Mucosa of descending colon (tissue), 3 donors: ENCODE measurements around the gene BID. TPM values are rescaled to one million over a fixed set of nuclear protein-coding genes. Genes with fewer than 3 reads are reported as not detected.

Experiments used
- ATAC-seq: fragments of 200-7000 bp; cut with Tn5 transposase; one replicate; pipeline ENCODE4 v1.9.1; 2020; ENCODE audit warnings: mild to moderate bottlenecking, moderate library complexity
- DNase-seq, 3 donors: peaks; one replicate each; pipeline ENCODE4 v3.0.0-alpha.2; 2020
- H3K36me3 ChIP-seq: fragments of 200-600 bp; one replicate; pipeline ENCODE4 v1.8.0; 2021; ENCODE audit warnings: low read depth, mild to moderate bottlenecking
- H3K4me1 ChIP-seq: fragments of 200-600 bp; one replicate; pipeline ENCODE4 v1.8.0; 2021; ENCODE audit warnings: low read depth, mild to moderate bottlenecking
- H3K4me3 ChIP-seq: fragments of 200-600 bp; one replicate; pipeline ENCODE4 v1.8.0; 2021; ENCODE audit warnings: mild to moderate bottlenecking
- H3K9me3 ChIP-seq: fragments of 200-600 bp; one replicate; pipeline ENCODE4 v1.8.0; 2021; ENCODE audit warnings: mild to moderate bottlenecking
- CTCF ChIP-seq: fragments of 200-600 bp; IDR thresholded peaks from one replicate; pipeline ENCODE4 v1.8.0; 2022; ENCODE audit warnings: antibody characterized with exemption, mild to moderate bottlenecking
- intact Hi-C, 2 donors: fragments of 100-400 bp; cut with DNase I in 1 of 2; cut with micrococcal nuclease in 1 of 2; formaldehyde crosslinking; loops; one replicate each; pipeline versions ENCODE4 v1.11.0 to v1.11.1; 2022; cut with DNase I, micrococcal nuclease
- total RNA-seq, 3 donors: library from RNA; stranded (reverse); fragmentation: NEBNext Ultra II Directional in 2 of 3; extraction: Animal tissue kit (Norgen Biotek cat#: 25700) in 2 of 3; gene quantifications; one replicate each; pipeline versions ENCODE4 v1.2.1 to v1.2.4, GENCODE V29; 2021 to 2023
- donor health status: DM: no; HTN: no; CAD: no; lungs with moderate emphysema.
- donor health status: DM: no; HTN: no; CAD: no.
- donor health status: DM: no; HTN: yes; CAD: no.

The BID gene
- total RNA-seq, 3 donors from 2014 or later, result 17.9 to 35.0 (median 21.8) TPM

GRCh38 chr22:17739196-17739975, 34.9 kb downstream of the BID start:
- Histone ChIP-seq H3K4me3 (no peak overlapping the region), H3K4me1 (no peaks in the 10 kb centered on the region), H3K36me3 (peaks cover 5% of the 10 kb centered on the region), H3K9me3 (no peaks in the 10 kb centered on the region)
- no peak for TF ChIP-seq CTCF
- DNase-seq, result peak in 1 of 3 donors; percentile 19
- intact Hi-C loops, result no loop called here
- no peak for ATAC-seq

DNA sequence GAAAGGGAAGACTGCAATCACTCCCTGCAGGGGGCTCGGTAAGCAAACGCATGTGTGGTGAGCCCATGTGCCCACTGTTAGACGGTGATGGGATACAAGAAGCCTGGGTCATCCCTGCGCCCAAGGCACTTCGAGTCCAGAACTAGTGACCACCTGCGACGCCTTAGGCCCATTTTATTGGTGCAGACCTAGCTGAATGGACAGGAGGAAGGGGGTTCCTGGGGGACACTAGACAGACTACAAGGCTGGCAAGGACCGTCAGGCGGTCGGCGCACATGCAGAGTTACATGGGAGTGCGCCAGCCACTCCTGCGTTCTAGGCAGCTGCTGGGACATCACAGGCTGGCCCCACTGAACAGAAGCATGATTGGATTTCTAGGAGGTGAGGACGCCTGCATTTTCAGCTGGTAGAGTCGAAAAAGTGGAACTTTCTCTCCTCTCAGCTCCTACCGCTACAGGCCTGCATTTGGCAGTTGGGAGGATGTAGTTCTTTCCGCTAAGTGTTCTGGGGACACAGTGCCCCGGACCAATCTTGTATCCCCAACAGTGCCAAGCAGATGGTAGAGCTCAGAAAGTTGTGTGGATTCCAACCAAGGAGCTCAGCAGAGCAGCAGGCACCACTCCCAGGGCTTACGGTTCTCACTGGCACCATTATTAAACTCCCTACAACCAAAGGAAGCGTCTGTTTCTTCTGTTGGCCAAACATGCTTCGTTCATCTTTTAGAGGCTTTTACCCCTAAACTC, 35.7 kb downstream of the BID start:
- Histone ChIP-seq H3K4me1 (peaks cover under 1% of the 10 kb centered on the region), H3K9me3 (no peaks in the 10 kb centered on the region), H3K4me3 (no peak overlapping the region), H3K36me3 (peaks cover 5% of the 10 kb centered on the region)
- intact Hi-C loops, result no loop called here
- ATAC-seq (no peak), DNase-seq (peak in 1 of 3 donors; percentile 4)
- no peak for TF ChIP-seq CTCF

GRCh38 chr22:17734187-17734586, 40.1 kb downstream of the BID start:
- DNase-seq (no peak), ATAC-seq (no peak)
- peaks cover 4% of the 10 kb centered on the region for H3K4me1 ChIP-seq
- peaks cover 5% of the 10 kb centered on the region for H3K36me3 ChIP-seq
- intact Hi-C loops, result no loop called here
- no peaks in the 10 kb centered on the region for H3K9me3 ChIP-seq
- H3K4me3 ChIP-seq, result no peak overlapping the region
- no peak for TF ChIP-seq CTCF

DNA sequence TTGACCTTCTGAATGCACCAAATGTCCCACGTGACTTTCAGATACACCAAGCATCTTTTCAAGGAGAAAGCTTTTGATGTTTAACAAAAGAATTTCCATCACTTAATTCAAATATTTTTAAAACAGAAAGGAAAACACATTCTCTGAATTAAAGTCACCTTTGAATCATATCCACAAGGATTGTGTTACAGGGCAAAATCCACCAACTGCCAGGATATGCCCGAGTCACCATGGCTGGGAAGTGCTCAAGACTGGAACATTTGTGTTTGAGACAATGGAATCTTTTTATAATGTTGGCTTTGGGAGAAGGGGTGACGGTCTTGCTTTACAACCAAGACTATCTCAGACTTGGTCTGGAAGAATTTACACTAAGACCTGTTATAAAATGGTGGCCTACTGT, 40.8 kb downstream of the BID start:
- Histone ChIP-seq H3K36me3 (peaks cover 5% of the 10 kb centered on the region), H3K9me3 (no peaks in the 10 kb centered on the region), H3K4me1 (peaks cover 4% of the 10 kb centered on the region), H3K4me3 (no peak overlapping the region)
- DNase-seq (peak in 1 of 3 donors; percentile 44), ATAC-seq (peak; percentile 61)
- no peak for TF ChIP-seq CTCF
- intact Hi-C loops, result no loop called here

DNA sequence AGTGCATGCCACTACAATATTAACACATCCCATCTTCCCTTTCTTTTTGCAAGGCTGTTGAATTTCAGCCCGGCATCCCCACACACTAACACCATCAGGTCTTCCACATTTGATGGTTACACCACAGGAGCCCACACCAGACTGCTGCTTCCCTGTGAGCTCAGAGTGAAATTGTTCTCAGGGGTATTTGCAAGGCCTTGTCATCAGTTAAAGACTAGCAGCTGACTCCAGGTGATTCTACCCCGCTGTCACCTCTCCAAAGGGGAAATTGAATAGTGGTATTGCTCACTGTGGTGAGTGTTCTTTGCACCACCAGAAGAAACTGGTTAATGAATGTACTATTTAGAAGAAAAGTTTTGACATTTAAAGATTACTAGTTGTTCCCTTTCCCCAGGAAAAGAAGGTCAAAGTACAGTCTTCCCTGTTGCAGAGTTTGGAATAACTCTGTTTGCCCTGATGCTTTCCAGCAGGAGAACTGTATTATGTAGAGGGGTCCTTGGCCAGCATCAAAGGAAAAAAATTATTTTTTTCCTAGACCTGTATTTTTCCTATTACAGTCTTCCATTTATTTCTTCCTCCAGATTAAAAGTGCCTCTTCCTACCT, 41.9 kb downstream of the BID start:
- peaks cover 5% of the 10 kb centered on the region for H3K36me3 ChIP-seq
- intact Hi-C loops, result no loop called here
- H3K4me3 ChIP-seq, result no peak overlapping the region
- no peaks in the 10 kb centered on the region for H3K9me3 ChIP-seq
- DNase-seq, result peak in 1 of 3 donors; percentile 3
- H3K4me1 ChIP-seq, result peaks cover 4% of the 10 kb centered on the region
- no peak for TF ChIP-seq CTCF
- ATAC-seq, result no peak
